IMR-90 (cell line): ENCODE results near the gene SELENOO.

ENCODE experiments used
- CEBPB ChIP-seq: IDR thresholded peaks from 2 replicates; pipeline ENCODE4 v1.6.1; 2012; ENCODE audit warnings: low read depth, low read length, improper control_type of control experiment
- CTCF ChIP-seq: conservative IDR thresholded peaks from 2 replicates; pipeline ENCODE4 v1.5.1; 2012; ENCODE audit warnings: mild to moderate bottlenecking, low read depth, low read length, improper control_type of control experiment
- MAZ ChIP-seq: IDR thresholded peaks from 2 replicates; pipeline ENCODE4 v1.6.1; 2012; ENCODE audit warnings: low read depth, mild to moderate bottlenecking, low read length, improper control_type of control experiment, moderate library complexity, borderline replicate concordance
- POLR2A ChIP-seq: IDR thresholded peaks from 2 replicates; pipeline ENCODE4 v1.6.1; 2012; ENCODE audit warnings: mild to moderate bottlenecking, low read depth, low read length
- RAD21 ChIP-seq: IDR thresholded peaks from 2 replicates; pipeline ENCODE4 v1.6.1; 2012; ENCODE audit warnings: low read length, improper control_type of control experiment
- RCOR1 ChIP-seq: IDR thresholded peaks from 2 replicates; pipeline ENCODE4 v1.6.1; 2012; ENCODE audit warnings: mild to moderate bottlenecking, low read length, improper control_type of control experiment; ENCODE audit not compliant: insufficient replicate concordance
- SMC3 ChIP-seq: fragments of 150-350 bp; IDR thresholded peaks from 2 replicates; pipeline ENCODE4 v1.6.1; 2016; ENCODE audit warnings: low read depth, mild to moderate bottlenecking, antibody characterized with exemption, low read length, moderate library complexity

- TF ChIP-seq CTCF = no peak
- no peak for TF ChIP-seq POLR2A
- TF ChIP-seq CEBPB = no peak
- no peak for TF ChIP-seq RCOR1
- no peak for TF ChIP-seq RAD21
- TF ChIP-seq SMC3 = no peak
- TF ChIP-seq MAZ = no peak
Measured at GRCh38 chr22:50183141-50183971, 17.5 kb upstream of the SELENOO start.
